ENCODE measurements around the gene PRDM16.

PRDM16 gene

DNA sequence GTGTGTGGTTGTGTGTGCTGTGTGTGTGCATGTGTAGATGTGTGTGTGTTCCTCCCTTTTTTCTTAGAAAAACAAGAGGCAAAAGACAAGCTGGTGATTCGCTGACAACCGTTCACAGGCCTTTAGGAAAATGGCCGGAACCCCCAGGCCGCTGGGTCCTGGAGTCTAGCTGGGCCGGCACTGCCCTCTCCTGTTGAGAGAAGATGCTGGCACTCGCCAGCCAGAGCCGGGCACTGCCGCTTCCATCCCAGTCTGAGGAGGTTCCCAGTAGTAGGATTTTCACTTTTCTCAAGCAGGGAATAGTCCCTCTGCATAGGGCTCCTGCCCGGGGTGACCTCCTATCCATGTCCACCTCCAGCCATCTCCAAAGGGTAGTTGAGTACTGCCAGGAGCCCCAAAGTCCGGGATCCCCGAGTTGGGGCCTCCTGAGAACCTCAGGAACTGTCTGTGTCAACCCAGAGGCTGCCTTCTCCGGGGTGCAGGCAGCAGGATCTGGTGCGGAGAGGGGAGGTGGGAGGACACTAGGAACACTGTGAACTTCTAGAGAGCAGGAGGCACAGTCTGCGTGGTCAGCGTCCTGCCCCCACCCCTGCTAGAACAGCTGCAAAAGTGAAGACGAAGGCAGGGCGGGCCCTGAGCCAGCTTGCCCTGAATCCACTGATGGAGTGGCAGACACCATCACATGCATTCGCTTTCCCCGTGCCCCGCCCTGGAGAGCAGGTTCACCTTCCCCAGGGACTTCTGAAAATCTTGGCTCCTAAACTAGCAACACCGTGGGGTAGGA is 341.3 kb downstream of the PRDM16 start:
- DNase-seq = no peak

DNA sequence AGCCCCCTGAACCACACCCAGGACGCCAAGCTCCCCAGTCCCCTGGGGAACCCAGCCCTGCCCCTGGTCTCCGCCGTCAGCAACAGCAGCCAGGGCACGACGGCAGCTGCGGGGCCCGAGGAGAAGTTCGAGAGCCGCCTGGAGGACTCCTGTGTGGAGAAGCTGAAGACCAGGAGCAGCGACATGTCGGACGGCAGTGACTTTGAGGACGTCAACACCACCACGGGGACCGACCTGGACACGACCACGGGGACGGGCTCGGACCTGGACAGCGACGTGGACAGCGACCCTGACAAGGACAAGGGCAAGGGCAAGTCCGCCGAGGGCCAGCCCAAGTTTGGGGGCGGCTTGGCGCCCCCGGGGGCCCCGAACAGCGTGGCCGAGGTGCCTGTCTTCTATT is 342.8 kb downstream of the PRDM16 start:
- DNase-seq = no peak

DNA sequence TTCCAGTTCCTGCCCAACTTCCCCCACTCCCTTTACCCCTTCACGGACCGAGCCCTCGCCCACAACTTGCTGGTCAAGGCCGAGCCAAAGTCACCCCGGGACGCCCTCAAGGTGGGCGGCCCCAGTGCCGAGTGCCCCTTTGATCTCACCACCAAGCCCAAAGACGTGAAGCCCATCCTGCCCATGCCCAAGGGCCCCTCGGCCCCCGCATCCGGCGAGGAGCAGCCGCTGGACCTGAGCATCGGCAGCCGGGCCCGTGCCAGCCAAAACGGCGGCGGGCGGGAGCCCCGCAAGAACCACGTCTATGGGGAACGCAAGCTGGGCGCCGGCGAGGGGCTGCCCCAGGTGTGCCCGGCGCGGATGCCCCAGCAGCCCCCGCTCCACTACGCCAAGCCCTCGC is 343.4 kb downstream of the PRDM16 start:
- DNase-seq = no peak

DNA sequence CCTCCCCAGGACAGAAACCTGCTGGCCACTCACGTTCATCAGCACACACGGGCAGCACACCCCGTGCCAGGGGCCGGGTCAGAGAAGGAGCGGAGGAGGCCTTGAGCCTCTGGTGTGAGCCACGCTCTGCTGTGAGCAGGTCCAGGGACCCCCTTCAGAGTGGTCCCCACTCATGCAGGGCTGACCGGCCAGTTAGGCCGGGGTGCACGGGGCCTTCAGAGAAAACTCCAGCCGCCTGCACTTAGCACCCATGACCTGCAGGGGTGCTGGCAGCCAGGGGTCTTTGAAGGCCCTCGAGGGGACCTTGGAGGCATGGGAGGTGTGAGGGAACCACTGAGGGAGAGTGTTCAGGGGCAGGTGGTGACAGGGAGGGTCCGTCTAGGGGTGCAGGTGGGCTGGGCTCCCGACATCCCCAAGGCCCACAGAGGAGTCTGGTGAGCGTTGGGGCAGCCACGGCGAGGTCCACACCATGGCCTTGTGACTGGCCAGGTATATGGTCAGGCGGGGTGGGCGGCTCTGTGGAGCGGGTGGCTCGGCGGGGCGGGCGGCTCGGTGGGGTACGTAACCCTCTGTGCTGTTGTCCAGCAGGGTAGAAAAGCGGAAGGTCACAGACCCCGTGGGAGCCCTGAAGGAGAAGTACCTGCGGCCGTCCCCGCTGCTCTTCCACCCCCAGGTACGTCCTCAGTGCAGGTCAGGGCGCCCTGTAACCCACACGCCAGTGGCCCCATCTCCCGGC is 345.1 kb downstream of the PRDM16 start:
- DNase-seq = no peak

DNA sequence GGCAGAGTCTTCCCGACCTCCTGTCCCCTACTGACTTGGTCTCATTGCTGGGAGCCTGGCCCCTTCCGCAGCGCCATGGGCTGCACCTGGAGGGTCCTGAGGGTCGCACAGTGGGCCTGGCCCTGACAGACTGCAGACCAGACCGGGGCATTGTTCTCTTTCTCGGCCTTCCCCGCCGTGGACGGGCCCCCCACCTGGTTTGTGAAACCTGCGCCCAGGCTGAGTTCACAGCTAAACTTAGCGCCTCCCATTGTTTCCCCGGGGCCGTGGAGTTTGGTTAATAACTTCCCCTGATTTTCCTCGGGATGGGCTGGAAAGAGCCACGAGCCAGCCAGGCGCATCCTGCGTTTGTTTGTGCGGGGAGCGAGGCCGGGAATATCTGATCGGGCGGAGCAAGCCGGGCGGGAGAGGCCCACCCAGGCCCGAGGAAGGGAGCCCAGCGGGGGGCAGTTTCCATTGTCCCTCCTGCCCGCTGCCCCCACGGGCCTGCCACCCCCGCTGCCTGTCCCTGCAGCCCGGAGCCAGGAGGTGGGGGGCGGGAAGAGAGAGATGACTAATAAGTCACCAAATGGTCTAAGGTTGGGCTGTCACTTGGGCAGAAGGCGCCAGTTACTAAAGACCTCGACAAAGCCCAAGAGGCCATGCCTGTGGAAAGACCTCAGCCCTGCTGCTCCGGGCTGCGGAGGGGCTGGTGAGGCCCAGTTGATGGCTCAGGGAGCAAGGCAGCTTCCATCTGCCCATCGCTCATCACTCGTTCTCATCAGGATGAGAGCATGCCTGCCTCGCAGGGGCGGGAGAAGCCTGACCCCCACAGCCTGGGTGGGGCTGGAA is 346.5 kb downstream of the PRDM16 start:
- no peak for DNase-seq

DNA sequence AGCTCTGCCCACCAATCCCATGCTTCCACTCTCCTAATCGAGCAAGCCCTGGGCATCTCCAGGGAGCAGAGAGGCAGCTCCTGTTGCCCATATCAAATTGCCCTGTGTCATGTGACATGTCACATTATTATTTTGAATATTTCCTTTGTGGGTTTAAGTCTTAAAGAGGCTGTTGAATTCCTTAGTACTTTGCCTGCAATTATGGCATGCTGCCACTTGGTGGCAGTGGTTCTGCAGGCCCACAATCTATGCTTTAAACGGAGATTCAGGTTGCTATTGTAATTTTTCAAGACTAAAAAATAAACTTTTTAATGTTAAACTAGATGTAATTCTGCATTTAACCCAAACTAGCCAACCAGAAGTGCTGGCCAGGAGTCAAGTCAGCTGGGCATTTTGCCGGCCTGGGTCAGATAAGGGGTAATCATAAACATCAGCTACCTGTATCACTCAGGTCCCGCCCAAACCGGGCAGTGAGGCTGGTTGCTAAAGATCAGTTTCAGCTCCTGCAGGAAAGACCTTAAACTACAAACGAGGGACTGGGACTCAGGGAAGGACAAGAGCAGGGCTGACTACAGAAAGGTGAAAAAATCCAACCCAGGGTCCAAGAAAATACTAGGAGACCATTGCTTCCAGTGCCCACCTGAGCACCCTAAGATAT is 348.2 kb downstream of the PRDM16 start:
- DNase-seq = no peak

DNA sequence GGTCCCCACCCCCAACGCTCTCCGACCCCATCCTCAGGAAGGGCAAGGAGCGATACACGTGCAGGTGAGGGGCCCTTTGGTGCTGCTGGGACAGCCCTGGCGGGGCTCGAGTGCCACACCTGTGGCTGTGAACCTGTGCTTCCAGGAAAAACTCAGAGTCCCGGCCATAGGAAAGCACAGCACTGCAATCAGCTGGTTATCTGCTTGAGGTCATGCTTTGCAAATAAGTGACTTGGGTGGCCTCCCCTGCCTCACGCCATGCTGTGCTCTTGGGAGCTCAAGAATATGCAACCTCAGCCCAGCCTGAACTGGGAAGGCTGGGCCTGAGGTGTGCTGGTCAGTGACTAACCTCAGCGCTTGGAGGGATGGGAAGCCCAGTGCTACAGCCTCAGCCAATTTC is 348.9 kb downstream of the PRDM16 start:
- no peak for DNase-seq

DNA sequence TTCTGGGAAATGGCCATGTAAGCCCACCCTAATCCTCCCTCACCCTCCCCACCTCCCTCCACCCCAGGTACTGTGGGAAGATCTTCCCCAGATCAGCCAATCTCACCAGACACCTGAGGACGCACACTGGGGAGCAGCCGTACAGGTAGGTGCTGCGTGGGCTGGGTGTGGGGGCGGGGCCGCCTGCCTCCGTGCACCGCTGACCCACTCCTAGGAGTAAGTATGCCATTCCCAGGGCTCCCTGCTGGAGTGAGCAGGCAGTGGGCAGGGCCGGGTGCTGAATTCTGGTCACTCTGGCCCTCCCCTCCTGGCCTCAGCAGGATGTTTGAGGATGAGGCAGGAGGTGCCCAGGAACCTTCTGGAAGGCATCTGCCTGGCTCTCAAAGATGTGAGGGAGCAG is 349.6 kb downstream of the PRDM16 start:
- no peak for DNase-seq

DNA sequence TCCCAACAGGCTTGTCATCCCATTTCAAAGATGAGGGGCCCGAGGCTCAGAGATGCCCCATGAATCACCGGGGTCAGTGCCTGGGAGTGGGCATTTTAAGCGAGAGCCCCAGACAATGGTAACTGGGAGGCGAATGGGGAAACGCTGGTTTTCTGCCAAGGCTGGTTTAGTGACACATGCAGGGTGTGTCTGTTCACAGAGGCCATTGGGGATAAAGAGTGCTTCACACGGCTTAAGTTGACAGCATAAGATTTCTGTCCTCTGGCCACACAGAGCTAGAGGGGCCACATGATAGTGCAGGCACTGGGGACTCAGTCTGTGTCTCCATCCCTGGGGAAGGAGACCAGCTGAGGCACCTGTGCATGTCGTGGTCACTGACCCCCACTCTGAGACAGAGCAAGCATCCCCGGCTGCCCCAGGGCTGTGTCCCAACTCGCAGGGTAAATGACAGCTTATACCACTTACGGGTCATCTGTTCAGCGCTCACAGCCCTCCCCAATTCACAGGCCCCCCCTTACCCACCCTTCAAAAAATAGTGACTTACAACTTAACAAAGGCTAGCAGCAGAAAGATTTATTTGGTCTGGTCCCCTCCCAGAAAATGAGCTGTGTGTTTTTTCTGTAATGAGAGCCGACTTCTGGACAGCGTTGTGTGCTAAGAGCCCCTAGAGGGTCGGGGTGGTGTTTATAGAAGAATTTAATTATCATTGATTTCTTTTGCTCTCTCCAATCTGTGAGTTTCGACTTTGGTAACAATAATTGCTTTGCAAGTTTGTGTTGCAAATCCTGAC is 350.6 kb downstream of the PRDM16 start:
- DNase-seq = no peak

DNA sequence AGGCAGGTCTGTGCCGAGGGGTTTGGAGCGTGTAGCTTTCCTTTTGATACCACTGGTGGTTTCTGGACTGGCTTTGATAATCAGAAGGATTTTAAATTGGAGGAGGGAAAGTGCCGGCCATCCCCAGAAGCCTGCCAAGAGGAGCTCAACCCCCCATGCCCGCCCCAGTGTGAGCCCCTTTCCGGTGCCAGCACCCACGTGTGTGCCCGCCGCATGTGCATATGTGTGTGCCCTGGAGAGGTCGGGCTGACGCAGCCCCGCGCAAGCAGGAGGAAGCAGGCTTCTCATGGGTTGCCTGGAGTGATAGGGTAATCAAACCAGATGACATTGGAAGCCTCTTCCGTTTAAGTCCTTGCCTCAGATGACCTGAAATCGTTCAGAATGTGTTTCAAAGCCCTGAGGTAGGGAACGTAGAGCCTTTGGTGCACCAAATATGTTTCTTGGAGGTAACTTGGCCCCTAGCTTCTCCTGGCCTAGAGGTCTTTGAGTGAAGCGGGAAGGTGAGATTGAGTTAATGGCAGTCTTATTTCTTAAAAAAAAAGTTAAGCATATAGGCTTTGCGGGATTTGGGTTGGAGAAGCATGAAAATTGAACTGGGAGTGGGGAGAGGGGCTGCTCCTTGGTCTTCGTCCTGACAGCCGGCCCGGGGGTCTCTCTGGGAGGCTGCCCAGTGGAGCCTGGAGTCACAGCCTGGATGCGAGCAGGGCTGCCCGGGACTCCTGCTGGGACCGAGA is 351.4 kb downstream of the PRDM16 start:
- no peak for DNase-seq

DNA sequence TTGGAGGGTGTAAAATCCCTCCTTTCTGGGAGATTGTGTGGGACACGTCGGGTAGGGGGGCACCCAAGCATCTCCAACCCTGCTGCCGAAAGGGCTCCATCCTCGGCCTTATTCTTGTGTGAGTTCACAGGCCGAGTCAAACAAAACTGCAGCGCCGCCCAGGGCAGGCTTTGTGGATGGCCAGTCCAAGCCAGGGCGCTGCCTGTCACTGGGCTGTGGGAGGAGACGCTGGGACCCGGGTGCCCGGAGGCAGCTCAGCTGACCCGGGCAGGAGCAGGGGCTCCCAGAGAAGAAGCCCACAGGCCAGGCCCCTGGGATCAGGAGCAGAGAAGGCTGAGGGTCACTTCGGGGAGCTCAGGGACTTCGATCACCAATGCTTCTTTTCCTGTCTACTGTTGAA is 353.6 kb downstream of the PRDM16 start:
- no peak for DNase-seq

DNA sequence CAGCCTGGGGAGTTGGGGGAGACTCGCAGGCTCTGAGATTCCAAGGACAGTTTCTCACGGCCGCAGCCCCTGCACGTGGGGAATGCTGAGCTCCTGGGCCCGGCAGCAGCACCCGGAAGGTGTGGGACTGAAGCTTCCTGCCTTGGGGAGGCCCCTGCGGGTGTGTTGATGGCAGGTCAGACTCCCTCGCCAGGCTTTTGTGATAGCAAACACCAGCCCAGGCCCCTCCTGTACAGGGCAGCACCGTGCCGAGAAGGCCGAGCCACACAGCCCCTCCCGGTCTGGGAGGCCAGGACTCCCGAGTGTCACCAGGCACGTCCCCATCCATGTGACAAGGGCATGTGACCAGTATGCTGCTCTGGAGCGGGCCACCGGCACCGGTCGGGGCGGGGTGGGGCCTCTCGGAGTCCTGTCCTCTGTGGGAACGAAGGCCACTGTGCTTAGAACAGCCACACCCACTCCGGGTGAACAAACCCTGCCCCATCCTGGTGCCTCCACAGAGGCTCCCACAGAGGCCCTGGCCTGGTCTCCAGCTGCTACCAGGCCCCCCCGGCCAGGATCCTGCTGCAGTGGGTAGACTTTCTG is 354.3 kb downstream of the PRDM16 start:
- no peak for DNase-seq

DNA sequence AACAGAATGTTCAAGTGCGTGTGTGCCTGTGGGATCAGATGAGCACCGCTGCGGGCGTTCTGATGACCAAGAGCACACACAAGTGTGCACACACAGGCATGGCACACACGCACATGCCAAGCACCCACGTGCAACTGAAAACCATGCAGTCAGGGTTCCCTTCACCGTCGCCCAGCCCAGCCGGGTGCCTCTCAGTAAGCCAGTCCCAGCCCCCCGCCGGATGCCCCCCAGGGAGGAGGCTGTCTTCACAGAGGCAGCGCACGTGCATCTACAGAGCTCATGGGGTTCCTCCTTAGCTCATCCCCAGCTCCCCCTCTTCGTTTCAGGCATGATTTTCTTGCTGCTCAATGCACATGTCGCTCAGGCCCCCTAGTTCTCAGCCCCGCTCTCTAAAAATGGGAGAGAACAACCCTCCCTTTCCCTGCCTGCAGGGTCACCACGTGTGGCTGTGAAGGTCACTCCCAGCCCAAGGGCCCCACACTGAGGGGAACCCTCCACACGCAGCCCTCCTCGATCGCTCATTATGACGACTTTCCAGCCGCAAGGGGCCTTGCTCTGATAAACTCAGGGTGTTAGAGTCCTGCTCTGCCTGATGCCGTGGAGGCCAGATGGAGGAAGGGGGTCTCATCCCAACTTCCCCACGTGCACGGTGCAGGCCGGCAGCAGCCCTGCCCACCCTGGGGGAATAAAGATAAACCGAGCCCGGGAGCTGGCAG is 355.1 kb downstream of the PRDM16 start:
- no peak for DNase-seq

DNA sequence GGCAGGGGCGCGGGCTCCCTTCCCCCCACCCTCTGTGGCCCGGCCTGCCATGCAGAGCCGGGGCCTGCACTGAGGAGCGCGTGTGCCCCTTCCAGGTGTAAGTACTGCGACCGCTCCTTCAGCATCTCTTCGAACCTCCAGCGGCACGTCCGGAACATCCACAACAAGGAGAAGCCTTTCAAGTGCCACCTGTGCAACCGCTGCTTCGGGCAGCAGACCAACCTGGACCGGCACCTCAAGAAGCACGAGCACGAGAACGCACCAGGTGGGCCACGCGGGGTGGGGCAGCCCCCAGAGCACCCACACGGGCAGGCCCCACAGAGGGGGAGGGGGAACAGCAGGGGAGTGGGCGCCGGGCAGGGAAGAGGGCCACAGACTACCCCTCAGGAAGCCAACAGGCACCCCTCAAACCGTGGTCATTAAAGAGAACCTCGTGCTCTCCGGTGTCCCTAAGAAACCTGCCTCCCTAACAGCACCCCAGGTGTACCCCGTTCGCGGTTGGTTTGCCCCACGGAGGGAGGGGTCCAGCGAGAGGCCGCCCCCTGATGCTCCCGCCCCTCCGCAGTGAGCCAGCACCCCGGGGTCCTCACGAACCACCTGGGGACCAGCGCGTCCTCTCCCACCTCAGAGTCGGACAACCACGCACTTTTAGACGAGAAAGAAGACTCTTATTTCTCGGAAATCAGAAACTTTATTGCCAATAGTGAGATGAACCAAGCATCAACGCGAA is 356.6 kb downstream of the PRDM16 start:
- DNase-seq = no peak

DNA sequence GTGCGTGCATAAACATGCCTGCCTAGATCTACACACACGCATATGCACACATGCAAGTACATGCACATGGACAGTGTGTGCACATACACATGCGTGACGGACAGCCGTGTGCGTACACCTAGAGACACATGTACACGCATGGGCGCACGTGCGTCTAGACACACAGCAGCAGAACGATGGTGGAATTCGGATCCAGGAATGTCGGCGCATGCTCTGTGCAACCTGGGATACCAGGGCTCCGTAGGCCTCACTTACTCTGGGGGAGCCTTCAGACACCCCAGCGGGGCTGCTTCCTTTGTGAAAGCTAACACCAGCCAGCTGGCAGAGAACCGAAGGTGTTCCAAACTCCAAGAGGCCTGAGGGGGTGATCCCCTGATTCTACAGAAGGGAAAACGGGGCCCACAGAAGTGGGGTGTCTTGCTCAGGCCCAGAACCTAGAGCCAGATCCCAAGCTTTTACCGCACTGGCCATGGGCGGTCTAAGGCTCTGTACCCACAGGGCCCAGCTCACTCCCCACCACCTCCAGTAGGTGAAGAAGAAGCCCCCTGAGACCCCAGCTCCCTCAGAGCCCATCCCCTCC is 358.0 kb downstream of the PRDM16 start:
- DNase-seq = no peak

DNA sequence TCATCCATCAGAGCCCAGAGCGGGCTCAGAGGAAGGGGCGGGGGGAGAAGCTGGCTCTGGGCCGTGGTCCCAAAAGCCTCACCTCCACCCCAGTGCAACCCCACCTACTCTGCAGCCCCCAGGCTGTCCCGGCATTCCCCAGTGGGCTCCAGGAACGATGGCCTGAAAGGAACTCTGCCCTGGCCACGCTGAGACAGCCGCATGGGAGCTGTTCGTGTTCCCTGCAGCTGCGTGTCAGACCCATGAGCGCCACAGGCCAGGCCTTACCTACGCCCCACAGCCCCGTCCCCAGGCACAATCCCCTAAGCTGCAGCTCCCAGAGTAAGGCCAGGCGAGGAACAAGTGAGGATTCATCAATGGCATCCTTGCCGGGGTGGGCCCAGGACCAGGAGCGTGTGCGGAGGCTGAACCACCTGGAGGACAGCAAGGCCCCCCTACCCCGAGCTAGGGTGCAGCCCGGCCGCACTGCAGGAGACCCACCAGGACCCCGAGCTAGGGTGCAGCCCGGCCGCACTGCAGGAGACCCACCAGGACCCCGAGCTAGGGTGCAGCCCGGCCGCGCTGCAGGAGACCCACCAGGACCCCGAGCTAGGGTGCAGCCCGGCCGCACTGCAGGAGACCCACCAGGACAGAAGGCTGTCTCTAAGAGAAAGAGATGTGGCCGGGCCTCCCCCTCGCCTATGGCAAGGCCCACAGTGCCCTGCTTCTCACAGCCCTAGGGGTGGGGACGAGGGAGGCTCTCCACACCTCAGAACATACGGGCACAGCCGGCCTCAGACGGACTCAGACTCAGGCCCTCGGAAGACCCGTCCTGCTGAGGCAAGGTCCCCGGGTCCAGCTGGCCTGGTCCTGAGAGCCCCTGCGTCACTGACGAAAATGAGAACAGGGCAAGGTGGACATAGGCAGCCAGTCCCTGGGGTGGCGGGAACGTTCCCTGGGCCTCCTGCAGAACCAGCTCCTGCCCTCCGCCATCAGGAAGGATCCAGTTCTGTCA is 359.0 kb downstream of the PRDM16 start:
- no peak for DNase-seq

DNA sequence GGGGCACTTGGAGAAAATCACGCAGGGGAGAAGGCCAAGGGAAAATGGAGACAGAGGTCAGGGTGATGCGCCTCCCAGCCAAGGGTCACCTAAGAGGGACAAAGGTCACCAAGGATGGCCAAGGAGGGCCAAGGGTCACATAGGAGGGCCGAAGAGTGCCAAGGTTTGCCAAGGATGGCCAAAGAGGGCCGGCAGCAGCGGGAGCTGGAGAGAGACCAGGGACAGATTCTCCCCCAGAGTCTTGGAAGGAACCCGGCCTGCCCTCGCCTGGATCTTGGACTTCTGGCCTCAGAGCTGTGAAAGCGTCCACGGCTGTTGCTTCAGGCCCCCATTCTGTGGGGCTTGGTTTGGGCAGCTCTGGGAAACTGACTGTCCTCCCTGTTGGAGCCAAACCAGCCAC is 359.9 kb downstream of the PRDM16 start:
- DNase-seq = no peak

DNA sequence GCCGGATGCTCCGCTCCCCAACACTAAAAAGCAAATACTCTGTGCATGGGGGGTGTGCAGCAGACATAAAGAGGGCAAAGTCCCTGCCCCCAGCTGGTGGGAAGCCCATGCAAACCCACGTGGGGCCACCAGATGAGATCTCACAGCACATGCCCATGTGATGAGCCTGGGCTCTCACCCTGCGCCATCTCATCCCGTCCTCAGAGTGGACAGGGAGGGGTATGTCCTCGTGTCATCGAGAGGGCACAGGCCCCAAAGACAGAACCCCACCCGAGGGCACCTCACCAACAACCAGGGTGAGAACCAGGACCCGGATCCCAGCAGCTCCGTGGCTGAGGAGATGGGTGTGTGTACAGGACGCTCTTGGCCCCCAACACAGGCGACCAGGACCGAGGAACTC is 360.3 kb downstream of the PRDM16 start:
- DNase-seq = no peak

All from activated effector memory CD4-positive, alpha-beta T cell treated with anti-CD3 and anti-CD28 coated beads, Interleukin-2, amount 50 U/mL, for 16 hours (primary cell).